Natural killer cell (primary cell): ENCODE measurements around the gene CTNNAL1. TPM values are rescaled to one million over a fixed set of nuclear protein-coding genes. Genes with fewer than 3 reads are reported as not detected.

Experiments
- ATAC-seq, 3 donors: fragments of 150-1000 bp in 2 of 3; fragments of 200-7000 bp in 1 of 3; cut with Tn5 transposase; 1 replicate in 1 of 3; 2 replicates in 2 of 3; pipeline ENCODE4 v1.10.0; 2021; ENCODE audit warnings: mild to moderate bottlenecking in 2 of 3, moderate library complexity in 2 of 3
- DNase-seq, 2 donors: peaks; one replicate each; pipeline versions ENCODE4 v3.0.0 to v3.0.0-alpha.2; 2013 to 2021; ENCODE audit warnings: mixed read lengths in 1 of 2
- H3K27ac ChIP-seq: one replicate; pipeline ENCODE4 v1.5.1; 2013; ENCODE audit warnings: mild to moderate bottlenecking, low read length
- H3K27me3 ChIP-seq: one replicate; pipeline ENCODE4 v1.6.1; 2013; ENCODE audit warnings: low read length; ENCODE audit not compliant: control insufficient read depth, insufficient read depth
- H3K36me3 ChIP-seq: one replicate; pipeline ENCODE4 v1.6.1; 2013; ENCODE audit warnings: low read length; ENCODE audit not compliant: control insufficient read depth, insufficient read depth
- H3K4me1 ChIP-seq: one replicate; pipeline ENCODE4 v1.6.1; 2013; ENCODE audit warnings: low read length; ENCODE audit not compliant: control insufficient read depth, insufficient read depth
- H3K4me3 ChIP-seq: one replicate; pipeline ENCODE4 v1.5.1; 2013; ENCODE audit warnings: low read length
- H3K9me3 ChIP-seq: one replicate; pipeline ENCODE4 v1.6.1; 2013; ENCODE audit warnings: low read length; ENCODE audit not compliant: control insufficient read depth, insufficient read depth
- H3K27ac Mint-ChIP-seq, 2 donors: one replicate each; pipeline ENCODE4 v1.8.0; 2022; ENCODE audit warnings: mild to moderate bottlenecking in 2 of 2, mixed read lengths in 2 of 2, moderate library complexity in 1 of 2
- H3K27me3 Mint-ChIP-seq, 2 donors: one replicate each; pipeline ENCODE4 v1.8.0; 2022; ENCODE audit warnings: low read depth in 2 of 2, mixed read lengths in 2 of 2
- H3K36me3 Mint-ChIP-seq: one replicate; pipeline ENCODE4 v1.8.0; 2022; ENCODE audit warnings: mixed read lengths
- H3K4me1 Mint-ChIP-seq, 2 donors: one replicate each; pipeline ENCODE4 v1.8.0; 2022; ENCODE audit warnings: mixed read lengths in 2 of 2
- H3K4me3 Mint-ChIP-seq: one replicate; pipeline ENCODE4 v1.8.0; 2022; ENCODE audit warnings: mild to moderate bottlenecking, moderate library complexity, mixed read lengths
- H3K9me3 Mint-ChIP-seq, 2 donors: one replicate each; pipeline ENCODE4 v1.8.0; 2022; ENCODE audit warnings: mixed read lengths in 2 of 2
- WGBS: methylation state at CpG from one replicate; pipeline ENCODE4 v1.1.7; 2013; ENCODE audit warnings: missing lambda C conversion rate; ENCODE audit not compliant: insufficient coverage; 5-methylcytosine and 5-hydroxymethylcytosine counted together
- intact Hi-C: fragments of 100-400 bp; cut with micrococcal nuclease; formaldehyde crosslinking; loops from one replicate; pipeline ENCODE4 v1.14.2; 2022
- total RNA-seq, 4 donors: library from RNA; stranded (reverse); fragments of 120-200 nt in 1 of 4; gene quantifications; one replicate each; pipeline versions ENCODE4 v1.2.3 to v1.2.4, GENCODE V29; 2013 to 2022
- TF ChIP-seq, protein P1 (sequence below): fragments of 200-600 bp; IDR thresholded peaks from one replicate; pipeline ENCODE4 v1.8.0; 2022; ENCODE audit warnings: antibody characterized with exemption

The CTNNAL1 gene
- total RNA-seq, 3 donors from 2014 or later (not counting 1 experiment from before 2014, with no cell fraction given) = 2.6 to 7.6 (median 2.7) TPM

- Histone ChIP-seq H3K4me3 (no peak overlapping the region), H3K27me3 (no peaks in the 10 kb centered on the region), H3K9me3 (no peaks in the 10 kb centered on the region), H3K27ac (no peak overlapping the region), H3K36me3 (no peaks in the 10 kb centered on the region), H3K4me1 (no peaks in the 10 kb centered on the region)
- no peak for DNase-seq
- Mint-ChIP-seq H3K36me3 (no peaks in the 10 kb centered on the region), H3K27me3 (no peaks in the 10 kb centered on the region), H3K4me1 (no peaks in the 10 kb centered on the region), H3K4me3 (no peak overlapping the region), H3K9me3 (no peaks in the 10 kb centered on the region), H3K27ac (no peak overlapping the region)
- ATAC-seq = no peak
- TF ChIP-seq, protein P1, sequence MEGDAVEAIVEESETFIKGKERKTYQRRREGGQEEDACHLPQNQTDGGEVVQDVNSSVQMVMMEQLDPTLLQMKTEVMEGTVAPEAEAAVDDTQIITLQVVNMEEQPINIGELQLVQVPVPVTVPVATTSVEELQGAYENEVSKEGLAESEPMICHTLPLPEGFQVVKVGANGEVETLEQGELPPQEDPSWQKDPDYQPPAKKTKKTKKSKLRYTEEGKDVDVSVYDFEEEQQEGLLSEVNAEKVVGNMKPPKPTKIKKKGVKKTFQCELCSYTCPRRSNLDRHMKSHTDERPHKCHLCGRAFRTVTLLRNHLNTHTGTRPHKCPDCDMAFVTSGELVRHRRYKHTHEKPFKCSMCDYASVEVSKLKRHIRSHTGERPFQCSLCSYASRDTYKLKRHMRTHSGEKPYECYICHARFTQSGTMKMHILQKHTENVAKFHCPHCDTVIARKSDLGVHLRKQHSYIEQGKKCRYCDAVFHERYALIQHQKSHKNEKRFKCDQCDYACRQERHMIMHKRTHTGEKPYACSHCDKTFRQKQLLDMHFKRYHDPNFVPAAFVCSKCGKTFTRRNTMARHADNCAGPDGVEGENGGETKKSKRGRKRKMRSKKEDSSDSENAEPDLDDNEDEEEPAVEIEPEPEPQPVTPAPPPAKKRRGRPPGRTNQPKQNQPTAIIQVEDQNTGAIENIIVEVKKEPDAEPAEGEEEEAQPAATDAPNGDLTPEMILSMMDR = no peak
- intact Hi-C loops = loop anchor here (10.0 kb wide), 1 partner anchor 1492 kb away; no protein-coding TSS in a partner anchor
Observed at GRCh38 chr9:108956631-108957026, 56.7 kb downstream of the CTNNAL1 start.

- Mint-ChIP-seq H3K4me3 (no peak overlapping the region), H3K36me3 (no peaks in the 10 kb centered on the region), H3K27ac (no peak overlapping the region), H3K27me3 (no peaks in the 10 kb centered on the region), H3K9me3 (no peaks in the 10 kb centered on the region), H3K4me1 (no peaks in the 10 kb centered on the region)
- no peaks in the 10 kb centered on the region for H3K9me3 ChIP-seq
- ATAC-seq (no peak), DNase-seq (no peak)
- TF ChIP-seq, protein P1 = no peak
- intact Hi-C loops = loop anchor here (10.0 kb wide), 1 partner anchor 1491 kb away; no protein-coding TSS in a partner anchor
- H3K4me3 ChIP-seq = no peak overlapping the region
- 96% methylated on average over 3 of the region's 4 CpGs for WGBS
- no peaks in the 10 kb centered on the region for H3K36me3 ChIP-seq
- no peaks in the 10 kb centered on the region for H3K4me1 ChIP-seq
- H3K27ac ChIP-seq = no peak overlapping the region
- H3K27me3 ChIP-seq = no peaks in the 10 kb centered on the region
Observed at GRCh38 chr9:108956022-108956630, 57.2 kb downstream of the CTNNAL1 start.

- H3K4me3 Mint-ChIP-seq = no peak overlapping the region
- no peaks in the 10 kb centered on the region for H3K27me3 ChIP-seq
- no peak overlapping the region for H3K4me3 ChIP-seq
- no peaks in the 10 kb centered on the region for H3K36me3 ChIP-seq
- DNase-seq (peak in 1 of 2 donors; percentile 66), ATAC-seq (no peak)
- H3K27ac ChIP-seq = no peak overlapping the region
- no CpG with 5 or more reads among the region's 3 CpGs for WGBS
- H3K9me3 Mint-ChIP-seq = no peaks in the 10 kb centered on the region
- H3K4me1 ChIP-seq = no peaks in the 10 kb centered on the region
- H3K27ac Mint-ChIP-seq = no peak overlapping the region
- H3K9me3 ChIP-seq = no peaks in the 10 kb centered on the region
- no peaks in the 10 kb centered on the region for H3K27me3 Mint-ChIP-seq
- intact Hi-C loops = loop anchor here (10.0 kb wide), 1 partner anchor 1489 kb away; no protein-coding TSS in a partner anchor
- H3K4me1 Mint-ChIP-seq = no peaks in the 10 kb centered on the region
- TF ChIP-seq, protein P1 = peak; percentile 78
- no peaks in the 10 kb centered on the region for H3K36me3 Mint-ChIP-seq
Observed at GRCh38 chr9:108953983-108954574, 59.2 kb downstream of the CTNNAL1 start.
